K562 (cell line): Measurements from ENCODE around the gene TAF8. TPM values are rescaled to one million over a fixed set of nuclear protein-coding genes. Genes with fewer than 3 reads are reported as not detected.
A peak's percentile ranks its signal among the peaks of the same experiment; 100 is the strongest.

Experiments
- BCLAF1 ChIP-seq, 2 experiments: fragments of 450-650 bp in 1 of 2; IDR thresholded peaks; 2 replicates each; pipeline ENCODE4 v1.6.1; 2011 to 2017; ENCODE audit warnings: low read depth in 2 of 2, antibody characterized with exemption in 1 of 2, borderline replicate concordance in 1 of 2, low read length in 1 of 2, mild to moderate bottlenecking in 1 of 2, mixed read lengths in 1 of 2; ENCODE audit not compliant: control insufficient read depth in 1 of 2
- CBX5 ChIP-seq: IDR thresholded peaks from 2 replicates; pipeline ENCODE4 v1.6.1; 2014; ENCODE audit warnings: low read depth, borderline replicate concordance
- DEAF1 ChIP-seq: fragments of 450-650 bp; formaldehyde crosslinking; IDR thresholded peaks from 2 replicates; pipeline ENCODE4 v1.4.0; 2020; ENCODE audit warnings: mild to moderate bottlenecking, moderate library complexity
- ELK3 ChIP-seq: fragments of 450-650 bp; formaldehyde crosslinking; IDR thresholded peaks from 2 replicates; pipeline ENCODE4 v1.4.0; 2020; ENCODE audit warnings: mild to moderate bottlenecking
- ESRRA ChIP-seq: fragments of 450-650 bp; IDR thresholded peaks from 2 replicates; pipeline ENCODE4 v1.6.1; 2014; ENCODE audit warnings: low read depth, mild to moderate bottlenecking, moderate library complexity, borderline replicate concordance
- FOXM1 ChIP-seq, 2 experiments: fragments of 450-650 bp in 1 of 2; sonication (generic) in 1 of 2; formaldehyde crosslinking in 1 of 2; IDR thresholded peaks; 2 replicates each; pipeline versions ENCODE4 v1.6.1 to v1.9.0; 2017 to 2022; ENCODE audit warnings: low read depth in 2 of 2, mild to moderate bottlenecking in 2 of 2, missing genetic modification reagents in 1 of 2, moderate library complexity in 1 of 2
- HDAC2 ChIP-seq: fragments of 450-650 bp; IDR thresholded peaks from 2 replicates; pipeline ENCODE4 v1.6.1; 2016; ENCODE audit warnings: mild to moderate bottlenecking
- HNRNPL ChIP-seq: fragments of 200-400 bp; formaldehyde crosslinking; IDR thresholded peaks from 2 replicates; pipeline ENCODE4 v1.6.1; 2017; ENCODE audit warnings: low read depth, mild to moderate bottlenecking, low read length
- NR2F6 ChIP-seq: fragments of 450-650 bp; formaldehyde crosslinking; IDR thresholded peaks from 2 replicates; pipeline ENCODE4 v1.4.0; 2020; ENCODE audit warnings: mild to moderate bottlenecking
- NRF1 ChIP-seq, 2 experiments: fragments of 450-650 bp; IDR thresholded peaks in 1 of 2; conservative IDR thresholded peaks in 1 of 2; 2 replicates each; pipeline ENCODE4 v1.6.1; 2014; ENCODE audit warnings: mild to moderate bottlenecking in 2 of 2
- POLR2B ChIP-seq: fragments of 450-650 bp; IDR thresholded peaks from 2 replicates; pipeline ENCODE4 v1.6.1; 2018; ENCODE audit warnings: low read depth; ENCODE audit not compliant: partially characterized antibody
- POLR3G ChIP-seq: IDR thresholded peaks from 2 replicates; pipeline ENCODE4 v1.6.1; 2011; ENCODE audit not compliant: insufficient read length, insufficient replicate concordance; ENCODE audit errors: extremely low read depth
- RFX1 ChIP-seq: fragments of 450-650 bp; IDR thresholded peaks from 2 replicates; pipeline ENCODE4 v1.6.1; 2016; ENCODE audit warnings: mild to moderate bottlenecking, moderate library complexity
- RHOXF2B ChIP-seq: fragments of 250-450 bp; sonication (Bioruptor Pico); conservative IDR thresholded peaks from 2 replicates; pipeline ENCODE4 v1.5.1; 2021
- SMARCC2 ChIP-seq: fragments of 450-650 bp; IDR thresholded peaks from 2 replicates; pipeline ENCODE4 v1.6.1; 2017; ENCODE audit warnings: antibody characterized with exemption, moderate library complexity, mild to moderate bottlenecking, low read depth
- STAG1 ChIP-seq: sonication (generic); formaldehyde crosslinking; IDR thresholded peaks from 2 replicates; pipeline ENCODE4 v1.5.0; 2020; ENCODE audit warnings: missing genetic modification reagents, borderline replicate concordance
- ZC3H8 ChIP-seq: fragments of 450-650 bp; IDR thresholded peaks from 2 replicates; pipeline ENCODE4 v1.6.1; 2017
- ZNF165 ChIP-seq: fragments of 250-450 bp; sonication (Bioruptor Pico); IDR thresholded peaks from 2 replicates; pipeline ENCODE4 v1.4.0; 2020; ENCODE audit warnings: borderline replicate concordance
- ZNF384 ChIP-seq: IDR thresholded peaks from 2 replicates; pipeline ENCODE4 v1.6.1; 2012; ENCODE audit warnings: low read depth, low read length, improper control_type of control experiment
- ZNF41 ChIP-seq: fragments of 250-450 bp; sonication (Bioruptor Pico); conservative IDR thresholded peaks from 2 replicates; pipeline ENCODE4 v1.4.0; 2020; ENCODE audit warnings: mild to moderate bottlenecking
- ZNF77 ChIP-seq: fragments of 250-450 bp; sonication (Bioruptor Pico); IDR thresholded peaks from 2 replicates; pipeline ENCODE4 v1.5.0; 2020
- polyA plus RNA-seq, 8 experiments: library from polyadenylated mRNA; depleted of rRNA in 4 of 8; stranded (reverse) in 5 of 8; unstranded in 3 of 8; fragments of >200 nt; fragmentation: Nextera tagmentation in 2 of 8; fragmentation: Illumina TruSeq in 1 of 8; extraction: Ambion mirVana in 2 of 8; extraction: Trizol in 1 of 8; gene quantifications; 2 replicates each; pipeline versions ENCODE4 v1.2.1 to v1.2.3, GENCODE V29; 2011 to 2014; ENCODE audit warnings: inconsistent platforms in 1 of 8, missing spikeins in 1 of 8
- total RNA-seq, 7 experiments: library from RNA; depleted of rRNA in 6 of 7; stranded (reverse); fragments of >200 nt in 6 of 7; fragmentation: Illumina TruSeq in 2 of 7; extraction: Trizol in 2 of 7; gene quantifications; 2 replicates each; pipeline versions ENCODE4 v1.2.1 to v1.2.3, GENCODE V29; 2011 to 2021; ENCODE audit warnings: low replicate concordance in 1 of 7

Gene TAF8
- total and polyA plus RNA-seq, 9 of the 15 experiments (the other 6 are each of a cell fraction or from before 2014, with no cell fraction given), result 29.4 to 84.0 (median 52.6) TPM

- TF ChIP-seq DEAF1 (CRISPR knock-in tag) (peak; percentile 39; the same call in 1 of the 2 replicates), RHOXF2B (CRISPR knock-in tag) (no peak), NR2F6 (CRISPR knock-in tag) (peak; percentile 27; the same call in 1 of the 2 replicates), SMARCC2 (peak; percentile 96), ELK3 (CRISPR knock-in tag) (no peak), HNRNPL (peak; percentile 83), STAG1 (CRISPR knock-in tag) (no peak), NRF1 (conservative IDR thresholded peaks at IDR 0.05 in 1 of 2, IDR thresholded peaks at IDR 0.05 in 1 of 2) (peak; percentile 61 to 67), POLR2B (peak; percentile 87), ESRRA (peak; percentile 60), ZNF165 (CRISPR knock-in tag) (peak; percentile 91; the same call in 1 of the 2 replicates), ZNF384 (peak; percentile 77), ZC3H8 (no peak), RFX1 (no peak), BCLAF1 (IDR thresholded peaks at IDR 0.05; ENCODE audit: borderline replicate concordance in 1 of 2, control insufficient read depth in 1 of 2, low read depth in 2 of 2, low read length in 1 of 2) (0 out of 4 replicates have a peak, but pooled peaks of 1 of the 2 experiments have one; percentile 27), POLR3G (no peak), FOXM1 (IDR thresholded peaks at IDR 0.05; ENCODE audit: low read depth) (peak; percentile 76), FOXM1 (CRISPR knock-in tag; IDR thresholded peaks at IDR 0.05; ENCODE audit: low read depth) (no peak), ZNF77 (CRISPR knock-in tag) (0 out of 2 replicates have a peak, but pooled peaks have one; percentile 32), ZNF41 (CRISPR knock-in tag) (peak; percentile 60), CBX5 (0 out of 2 replicates have a peak, but pooled peaks have one; percentile 7), HDAC2 (peak; percentile 90)
Measured at GRCh38 chr6:42028234-42029061, 21.9 kb upstream of the TAF8 start (continued).
